Measurements from ENCODE around the gene ATP11A. TPM values are rescaled to one million over a fixed set of nuclear protein-coding genes. Genes with fewer than 3 reads are reported as not detected.

The ATP11A gene
- total RNA-seq, 1 experiment from 2014 or later: 65.3 TPM

DNA sequence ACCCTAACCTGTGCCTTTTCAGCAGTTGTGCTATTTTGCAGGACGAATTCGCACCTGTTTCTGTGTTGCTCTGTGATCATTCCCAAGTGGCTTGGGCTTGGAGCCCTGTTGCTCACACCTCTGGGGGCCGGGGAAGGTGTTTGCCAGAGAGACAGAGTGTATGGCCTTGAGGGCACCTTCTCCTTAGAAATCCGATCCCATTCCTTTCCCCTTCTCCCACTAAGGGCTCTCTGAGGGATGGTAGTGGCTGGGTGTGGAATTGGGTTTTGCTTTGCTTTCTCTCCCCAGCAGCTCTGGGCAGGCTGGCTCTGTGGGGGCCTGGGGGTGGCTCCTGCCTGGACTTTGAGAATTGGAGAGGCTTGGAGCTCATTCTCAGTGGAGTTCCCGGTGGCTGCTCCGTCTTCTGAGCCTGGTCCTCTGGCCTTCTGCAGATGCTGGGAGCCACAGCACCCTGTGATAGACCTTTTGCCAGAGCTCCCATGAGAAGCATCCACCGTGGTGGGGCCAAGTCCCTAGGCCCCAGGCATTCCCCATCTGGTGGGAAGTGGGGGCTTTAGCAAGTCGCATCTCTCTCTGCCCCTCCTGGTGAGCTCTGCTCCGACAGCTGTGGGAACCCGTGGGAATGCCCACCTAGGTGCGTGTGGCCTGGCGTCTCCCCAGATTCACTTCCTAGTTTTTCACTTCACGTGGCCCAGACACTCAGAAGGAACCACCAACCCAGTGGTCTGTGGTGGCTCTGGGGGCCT, 26.1 kb downstream of the ATP11A start:
- H3K4me1 Mint-ChIP-seq: peaks cover 71 to 76% of the 10 kb centered on the region in 2 experiments
- Histone ChIP-seq H2BK20ac (ENCODE audit: low read depth, low read length, poor library complexity, severe bottlenecking) (no peak overlapping the region), H3K9me3 (ENCODE audit: control insufficient read depth, low read depth, low read length) (no peaks in the 10 kb centered on the region), H2AK5ac (ENCODE audit: insufficient read length, low read length) (no peak overlapping the region), H3K4ac (ENCODE audit: low read depth, low read length) (peak overlapping the region; percentile 53; the same call in 1 of the 2 replicates), H3K56ac (ENCODE audit: insufficient read length, low read depth, low read length) (no peak overlapping the region), H3K27ac (ENCODE audit: insufficient read length, low read depth, low read length) (no peak overlapping the region), H4K20me1 (ENCODE audit: control insufficient read depth, insufficient read depth, insufficient read length) (no peaks in the 10 kb centered on the region), H3K23ac (ENCODE audit: insufficient read length, low read depth, low read length) (no peak overlapping the region), H3K79me1 (ENCODE audit: insufficient read depth, low read depth, low read length, poor library complexity, severe bottlenecking) (no peaks in the 10 kb centered on the region), H4K5ac (ENCODE audit: insufficient read length, low read depth, low read length) (no peak overlapping the region), H2BK15ac (ENCODE audit: low read depth, low read length) (no peak overlapping the region), H3K79me2 (ENCODE audit: insufficient read depth, low read length) (peaks cover 7% of the 10 kb centered on the region; the same call in 1 of the 2 replicates), H4K8ac (replicated peaks; ENCODE audit: insufficient read length, low read depth, low read length) (no peak overlapping the region), H3K27me3 (ENCODE audit: insufficient read depth, low read length) (no peaks in the 10 kb centered on the region), H3K14ac (ENCODE audit: insufficient read depth, low read length) (peak overlapping the region; percentile 8; the same call in 1 of the 2 replicates), H3T11ph (ENCODE audit: low read length) (no peak overlapping the region), H2BK12ac (ENCODE audit: insufficient read length, low read depth, low read length) (no peak overlapping the region), H2AFZ (ENCODE audit: low read length) (no peak overlapping the region), H4K91ac (ENCODE audit: insufficient read length, low read depth, low read length) (peak overlapping the region; percentile 76), H3K4me1 (ENCODE audit: insufficient read depth, low read length) (peaks cover 20% of the 10 kb centered on the region; the same call in 1 of the 2 replicates), H2BK120ac (ENCODE audit: low read depth, low read length, poor library complexity, severe bottlenecking) (no peak overlapping the region), H3K23me2 (ENCODE audit: insufficient read length, low read depth, low read length, poor library complexity, severe bottlenecking) (peaks cover 3% of the 10 kb centered on the region), H3K4me2 (ENCODE audit: insufficient read depth, insufficient read length, low read length) (no peak overlapping the region), H3K9ac (ENCODE audit: extremely low read depth, insufficient read length, low read length) (no peak overlapping the region), H3K18ac (ENCODE audit: insufficient read length, low read depth, low read length) (peak overlapping the region; percentile 12), H2BK5ac (ENCODE audit: insufficient read length, low read length) (no peak overlapping the region)
- H3K4me3 Mint-ChIP-seq: peak overlapping the region in 1 of 2 experiments; percentile 55; a peak in 1 of 5 replicates
- no peak for DNase-seq
- peak overlapping the region; percentile 79 to 90 (median 79); a peak in 4 of 7 replicates for H3K27ac Mint-ChIP-seq
- peaks cover 1% of the 10 kb centered on the region; the same call in 1 of the 2 replicates for H3K27me3 Mint-ChIP-seq (ENCODE audit: low read depth)
- WGBS (ENCODE audit: extremely low coverage, insufficient read length, low lambda C conversion rate): no CpG with 5 or more reads among the region's 13 CpGs
- H3K36me3 Mint-ChIP-seq (ENCODE audit: insufficient read depth in 1 of 3, low read depth in 3 of 3): peaks cover 8 to 33% (median 13%) of the 10 kb centered on the region in 3 experiments
- peaks cover 6 to 15% of the 10 kb centered on the region in 2 experiments; a peak in 4 of 5 replicates for H3K9me3 Mint-ChIP-seq
- TF ChIP-seq, protein P1, sequence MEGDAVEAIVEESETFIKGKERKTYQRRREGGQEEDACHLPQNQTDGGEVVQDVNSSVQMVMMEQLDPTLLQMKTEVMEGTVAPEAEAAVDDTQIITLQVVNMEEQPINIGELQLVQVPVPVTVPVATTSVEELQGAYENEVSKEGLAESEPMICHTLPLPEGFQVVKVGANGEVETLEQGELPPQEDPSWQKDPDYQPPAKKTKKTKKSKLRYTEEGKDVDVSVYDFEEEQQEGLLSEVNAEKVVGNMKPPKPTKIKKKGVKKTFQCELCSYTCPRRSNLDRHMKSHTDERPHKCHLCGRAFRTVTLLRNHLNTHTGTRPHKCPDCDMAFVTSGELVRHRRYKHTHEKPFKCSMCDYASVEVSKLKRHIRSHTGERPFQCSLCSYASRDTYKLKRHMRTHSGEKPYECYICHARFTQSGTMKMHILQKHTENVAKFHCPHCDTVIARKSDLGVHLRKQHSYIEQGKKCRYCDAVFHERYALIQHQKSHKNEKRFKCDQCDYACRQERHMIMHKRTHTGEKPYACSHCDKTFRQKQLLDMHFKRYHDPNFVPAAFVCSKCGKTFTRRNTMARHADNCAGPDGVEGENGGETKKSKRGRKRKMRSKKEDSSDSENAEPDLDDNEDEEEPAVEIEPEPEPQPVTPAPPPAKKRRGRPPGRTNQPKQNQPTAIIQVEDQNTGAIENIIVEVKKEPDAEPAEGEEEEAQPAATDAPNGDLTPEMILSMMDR (conservative IDR thresholded peaks at IDR 0.05): no peak

All from H9 (cell line).